HCEC 1CT (cell line): ENCODE measurements around the gene AFAP1L1.
A peak's percentile ranks its signal among the peaks of the same experiment; 100 is the strongest.

Experiments
- DNase-seq: peaks from one replicate; pipeline ENCODE4 v3.0.0-alpha.2; 2017

The AFAP1L1 gene

DNA sequence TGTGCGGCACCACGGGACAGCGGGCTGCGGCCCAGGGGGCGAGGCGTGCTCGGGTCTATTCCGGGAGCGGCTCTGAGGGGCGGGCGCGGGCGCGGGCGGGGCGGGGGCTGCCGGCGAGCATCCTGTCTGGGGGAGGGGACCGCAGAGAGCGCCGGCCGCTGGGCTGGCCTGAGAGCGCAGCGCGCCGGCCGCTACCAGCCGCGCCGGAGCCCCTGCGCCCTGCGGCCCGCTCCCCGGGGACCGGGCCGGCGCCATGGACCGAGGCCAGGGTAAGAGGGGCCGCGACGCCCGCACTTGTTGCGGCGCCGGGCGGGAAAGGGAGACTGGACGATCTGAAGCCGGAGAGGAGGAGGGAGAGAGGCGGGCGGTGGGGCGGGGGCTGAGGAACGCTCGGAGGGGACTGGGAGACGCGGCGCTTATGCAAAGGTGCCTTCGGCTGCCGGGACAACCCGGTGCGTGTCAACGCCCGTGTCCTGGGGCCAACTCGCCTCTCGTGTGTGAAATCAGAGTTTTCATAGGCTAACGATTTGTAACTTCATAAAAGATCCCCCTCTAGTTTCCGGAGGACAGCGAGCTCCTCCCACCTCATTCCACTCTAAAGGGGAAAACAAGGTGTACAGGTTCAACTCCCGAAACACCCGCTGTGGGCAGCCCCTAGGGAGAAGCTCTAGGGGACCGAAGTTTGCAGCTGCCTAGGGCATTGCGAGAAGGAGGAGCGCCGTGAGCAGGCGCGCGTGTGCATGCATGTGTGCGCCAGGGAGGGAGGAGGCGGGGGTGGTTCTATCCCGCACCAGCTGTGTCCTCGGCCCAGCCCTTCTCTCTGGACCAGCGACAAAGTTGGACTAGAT, at the start of gene AFAP1L1:
Gene AFAP1L1, plus strand, starts transcription at position 144 of the 848 bp plus-strand sequence. Its CDS starts 110 bp downstream, at position 254.
- DNase-seq = peak; percentile 51

DNA sequence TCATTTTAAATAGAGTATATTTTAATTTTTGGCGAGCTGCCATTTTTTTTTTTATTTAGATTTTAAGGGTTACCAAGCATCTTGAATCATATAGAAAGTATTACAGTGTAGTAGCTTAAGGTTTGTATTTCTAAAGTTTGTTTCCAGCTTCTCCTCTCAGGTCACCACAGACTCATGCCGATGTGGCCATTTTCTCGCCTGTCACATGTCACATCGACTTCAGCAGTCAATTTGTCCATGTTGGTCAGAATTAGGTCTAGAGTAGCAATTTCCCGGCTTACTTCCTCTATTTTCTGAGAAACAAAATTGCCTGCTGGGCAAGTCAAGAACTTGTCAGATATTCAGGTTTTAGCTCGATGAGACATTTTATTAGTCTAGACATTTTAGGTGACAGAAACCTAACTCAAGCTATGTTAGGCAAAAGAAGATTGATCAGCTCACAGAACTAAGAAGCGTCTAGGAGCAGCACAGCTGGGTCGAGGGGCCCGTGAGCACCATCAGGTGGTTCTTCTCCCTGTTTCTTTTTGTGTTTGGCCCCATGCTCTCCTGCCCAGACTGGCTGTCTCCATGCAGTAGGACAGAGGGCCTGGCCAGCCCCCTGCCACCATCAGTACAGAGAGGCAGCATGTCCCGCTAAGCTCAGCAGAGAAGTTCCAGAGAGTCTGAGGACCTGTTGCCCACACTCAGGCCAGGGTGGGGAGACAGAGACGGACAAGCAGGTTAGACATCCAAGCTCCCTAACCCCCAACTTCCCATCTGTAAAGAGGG, 48.4 kb upstream of the AFAP1L1 start:
- DNase-seq = no peak

DNA sequence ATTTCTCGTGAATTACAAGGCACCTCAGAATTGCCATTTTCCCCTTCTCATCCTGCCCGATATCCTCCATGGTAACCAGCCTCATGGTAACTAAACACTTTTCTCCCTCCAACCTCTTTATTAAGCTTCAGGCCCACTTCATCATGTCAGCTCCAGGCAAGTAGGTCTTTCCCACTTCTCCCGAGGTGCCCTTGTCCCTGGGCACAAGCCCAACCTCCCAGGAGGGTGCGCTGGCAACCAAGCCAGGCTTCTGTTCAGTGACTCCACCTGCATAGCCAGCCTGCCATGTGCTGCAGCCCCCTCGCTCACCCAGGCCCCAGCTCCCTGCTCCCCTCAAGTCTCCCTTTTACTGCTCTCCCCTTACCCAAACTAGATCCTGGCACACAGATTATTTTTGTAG, 47.4 kb upstream of the AFAP1L1 start:
- no peak for DNase-seq

DNA sequence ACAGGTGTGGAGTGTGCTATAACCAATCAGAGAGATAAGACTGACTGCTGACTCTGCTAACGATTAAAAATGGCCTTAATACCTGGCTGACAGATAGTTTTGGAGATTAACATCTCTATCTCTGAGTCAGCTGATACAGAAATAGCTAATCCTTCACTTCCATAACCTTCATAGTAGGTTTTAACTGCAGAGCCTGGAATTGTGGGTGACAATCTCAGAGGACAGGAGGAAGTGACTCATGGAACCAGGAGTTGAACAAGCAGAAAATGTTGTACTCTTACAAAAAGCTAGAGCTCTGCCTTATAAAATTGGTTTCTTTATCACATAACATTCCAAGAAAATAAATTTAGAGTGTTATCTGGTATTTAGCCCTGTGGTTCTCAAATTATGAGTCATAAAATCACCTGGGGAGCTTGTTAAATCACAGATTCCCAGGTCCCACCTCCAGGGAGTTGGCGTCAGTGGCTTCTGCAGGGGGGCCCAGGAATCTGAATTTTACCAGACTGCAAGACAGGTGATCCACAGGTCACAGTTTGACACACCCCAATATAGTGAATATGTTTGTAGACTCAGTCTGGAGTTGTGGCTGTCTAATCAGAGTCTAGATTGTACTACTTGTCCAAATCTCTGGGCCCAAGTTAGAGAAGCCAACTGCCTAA, 44.4 kb upstream of the AFAP1L1 start:
- DNase-seq = peak; percentile 64

DNA sequence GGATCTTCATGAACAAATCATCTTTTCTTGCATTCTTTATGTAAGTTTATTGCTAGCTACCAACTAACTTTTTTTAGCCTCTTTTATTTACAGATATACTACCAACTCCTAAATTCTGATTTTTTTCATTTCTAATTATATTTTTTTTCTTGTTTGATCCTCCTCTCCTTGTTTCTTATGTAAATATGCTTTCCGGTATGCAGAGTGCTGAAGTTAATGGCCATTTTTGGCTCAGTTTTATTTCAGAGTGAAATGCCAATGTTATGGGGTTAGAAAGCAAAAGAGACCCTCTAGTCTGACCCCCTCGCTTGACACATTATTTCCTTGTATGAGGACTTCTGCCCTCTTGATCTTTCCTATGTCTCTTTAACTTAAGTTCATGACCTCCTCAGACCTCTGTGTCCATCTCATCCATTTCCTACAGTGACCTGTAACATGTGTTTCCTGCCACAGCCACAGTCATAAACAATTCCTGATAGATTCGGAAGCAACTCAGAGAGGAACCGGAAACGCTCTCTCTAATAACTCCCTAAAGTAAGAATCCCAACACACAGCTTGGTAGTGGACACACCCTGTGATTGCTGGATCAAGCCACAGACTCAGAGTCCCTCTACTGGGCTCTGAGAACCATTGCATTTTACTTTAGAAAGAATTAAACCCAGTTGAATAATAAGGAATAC, 42.9 kb upstream of the AFAP1L1 start:
- DNase-seq = peak; percentile 95

DNA sequence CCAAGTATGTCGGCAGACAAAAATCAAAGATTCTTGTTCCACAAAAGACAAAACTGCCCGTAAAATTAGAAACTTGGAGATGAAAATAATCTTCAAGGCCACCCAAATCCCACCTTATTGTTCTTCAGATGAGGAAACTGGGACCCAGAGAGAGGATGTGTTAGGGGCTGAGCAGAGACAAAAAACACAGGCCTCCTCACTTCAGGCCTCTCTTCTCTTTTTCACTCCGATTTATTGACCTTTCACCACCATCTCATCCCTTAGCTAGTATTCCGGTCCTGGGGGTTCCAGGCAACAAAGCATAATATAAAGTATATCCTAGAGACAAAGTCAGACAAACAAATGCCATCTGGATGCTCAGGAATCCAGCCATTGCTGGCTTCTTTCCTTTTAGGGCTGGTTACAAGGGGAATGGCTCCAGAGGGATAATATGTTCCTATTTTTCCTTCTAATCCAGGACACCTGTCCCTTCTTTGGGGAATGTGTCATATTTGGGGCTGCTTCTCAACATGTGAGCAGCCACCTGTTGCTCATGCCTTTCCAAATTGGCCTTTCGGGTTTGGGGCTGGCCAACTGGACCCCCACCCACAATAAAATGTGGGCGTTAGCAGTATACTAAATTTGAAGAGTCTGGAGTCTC, 42.2 kb upstream of the AFAP1L1 start:
- DNase-seq = no peak

DNA sequence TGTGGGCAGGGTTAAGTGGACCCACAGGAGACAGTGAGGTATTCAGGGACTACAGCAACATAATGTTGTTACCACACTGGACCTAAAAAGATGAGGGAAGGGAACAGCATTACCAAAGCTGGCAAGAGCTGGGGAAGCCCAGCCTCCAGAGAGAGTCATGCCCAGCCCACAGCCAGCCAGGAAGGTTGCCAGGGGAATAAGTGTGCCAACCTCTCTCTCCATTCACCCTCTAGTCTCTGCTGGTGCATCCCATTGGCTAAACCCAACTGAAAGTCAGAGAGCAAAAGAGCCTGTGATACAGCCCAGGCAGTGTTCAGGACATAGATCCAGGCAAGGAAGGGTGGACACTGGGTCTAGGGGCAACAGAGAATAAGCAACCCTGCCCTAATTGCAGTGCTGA, 35.8 kb upstream of the AFAP1L1 start:
- no peak for DNase-seq

DNA sequence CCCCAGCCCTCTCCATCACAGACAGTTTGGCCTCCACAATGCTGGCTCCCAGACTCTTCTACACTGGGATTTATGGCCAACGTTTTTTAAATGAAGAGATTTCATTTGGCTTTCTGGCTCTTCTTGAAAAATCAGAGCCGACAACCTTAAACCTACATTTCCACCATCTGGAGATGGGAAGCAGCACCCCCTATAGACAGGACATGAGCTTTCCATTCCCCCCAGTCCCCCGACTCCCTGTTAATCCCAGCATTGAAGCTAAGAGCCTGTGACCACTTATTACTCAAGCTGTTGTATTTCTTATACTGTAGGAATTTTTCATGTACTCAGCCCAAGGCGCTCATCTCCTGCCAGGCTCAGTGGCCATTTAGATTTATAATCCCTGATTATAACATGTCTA, 34.0 kb upstream of the AFAP1L1 start:
- no peak for DNase-seq

DNA sequence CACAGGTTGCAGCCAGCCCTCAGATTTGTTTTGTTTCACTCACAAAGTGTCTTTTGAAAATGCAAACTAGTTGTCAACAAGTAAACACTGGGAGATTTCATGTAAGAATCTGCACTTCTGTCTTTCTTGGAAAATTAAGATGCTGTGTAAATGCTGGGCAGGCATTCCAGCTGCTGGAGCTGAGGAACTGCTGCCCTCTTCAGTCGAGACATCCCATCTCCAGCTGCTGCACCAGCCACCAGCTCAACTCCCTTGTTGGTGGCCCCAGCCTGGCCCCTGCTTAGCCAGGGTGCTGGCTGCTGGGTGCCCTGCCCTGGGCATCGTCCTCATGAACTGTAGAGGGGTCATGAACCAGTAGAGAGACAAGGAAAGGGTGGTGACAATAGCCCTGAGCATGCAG, 33.1 kb upstream of the AFAP1L1 start:
- no peak for DNase-seq

DNA sequence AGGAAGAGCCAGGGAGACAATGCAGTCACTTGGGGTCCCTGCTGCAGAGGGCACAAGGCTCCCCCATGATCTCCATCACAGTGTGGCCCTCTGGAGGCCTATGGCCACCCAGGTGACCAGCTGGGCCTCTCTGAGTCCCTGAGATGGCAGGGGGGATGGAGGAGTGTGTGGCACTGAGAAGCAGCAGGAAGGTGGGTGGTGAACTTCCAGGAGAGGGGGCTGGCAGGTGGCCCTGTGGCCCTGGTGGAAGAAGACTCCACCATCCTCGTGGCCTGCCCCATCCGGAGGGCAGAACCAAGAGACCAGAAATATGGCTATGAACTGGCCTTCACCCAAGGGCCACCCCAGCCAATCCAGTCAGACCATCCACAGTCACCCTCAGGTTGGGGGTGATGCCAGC, 31.7 kb upstream of the AFAP1L1 start:
- no peak for DNase-seq

DNA sequence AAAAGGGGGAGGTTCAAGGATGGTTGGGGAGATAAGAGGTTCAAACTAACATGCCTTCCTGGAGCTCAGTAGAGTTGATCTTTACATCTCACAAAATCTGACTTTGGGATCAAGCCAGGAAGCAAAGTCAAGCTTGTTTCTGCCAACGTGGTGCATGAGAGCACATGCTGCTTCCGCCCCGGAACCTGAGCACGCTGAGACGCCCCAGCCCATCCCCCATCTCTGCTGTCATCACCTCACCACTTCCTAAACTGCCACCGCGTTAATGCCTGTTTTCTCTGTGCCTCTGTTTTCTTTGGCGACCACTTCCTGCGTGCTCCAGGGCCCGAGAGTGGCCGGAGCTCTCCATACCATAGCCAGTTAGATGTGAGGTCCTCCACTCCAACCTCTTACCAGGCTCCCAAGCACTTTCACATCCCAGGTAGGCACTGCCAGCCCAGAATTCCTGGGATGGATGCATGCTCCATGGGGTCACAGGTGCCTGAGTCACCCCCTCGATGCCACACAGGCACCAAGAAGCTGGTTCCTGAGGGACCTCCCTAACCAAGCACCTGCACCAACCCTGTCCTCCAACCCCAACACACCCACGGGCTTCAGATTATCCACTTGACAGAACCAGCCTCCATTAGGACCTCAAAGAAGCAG, 31.2 kb upstream of the AFAP1L1 start:
- DNase-seq = no peak

DNA sequence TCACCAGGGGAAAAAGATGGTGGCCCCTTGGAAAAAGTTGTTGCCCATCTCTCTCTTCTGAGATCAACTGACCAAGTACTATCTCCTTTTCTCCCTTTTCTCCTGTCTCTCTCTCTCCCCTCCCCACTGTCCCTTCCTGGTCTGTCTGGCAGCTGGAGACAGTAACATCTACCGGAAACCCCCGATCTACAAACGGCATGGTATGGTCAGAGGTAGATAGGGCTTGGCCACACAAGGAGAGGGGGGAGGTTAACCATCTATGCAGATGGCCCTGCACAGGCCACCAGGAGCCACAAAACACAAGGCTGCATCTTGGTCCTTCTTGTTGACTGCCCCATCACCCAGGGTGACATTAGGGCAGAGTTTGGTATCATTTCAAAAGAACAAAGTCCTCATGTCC, 29.3 kb upstream of the AFAP1L1 start:
- DNase-seq = no peak

DNA sequence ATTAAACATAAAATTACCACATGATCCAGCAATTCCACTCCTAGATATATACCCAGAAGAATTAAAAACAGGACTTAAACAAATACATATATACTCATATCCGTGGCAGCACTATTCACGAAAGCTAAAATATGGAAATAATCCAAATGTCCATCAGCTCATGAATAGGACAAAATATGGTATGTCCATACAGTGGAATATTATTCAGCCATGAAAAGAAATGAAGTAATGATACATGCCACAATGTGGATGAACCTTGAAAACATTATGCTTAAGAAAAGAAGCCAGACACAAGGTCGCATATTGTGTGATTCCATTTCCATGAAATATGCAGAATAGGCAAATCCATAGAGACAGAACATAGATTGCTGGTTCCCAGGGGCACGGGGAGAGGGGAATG, 24.8 kb upstream of the AFAP1L1 start:
- no peak for DNase-seq

DNA sequence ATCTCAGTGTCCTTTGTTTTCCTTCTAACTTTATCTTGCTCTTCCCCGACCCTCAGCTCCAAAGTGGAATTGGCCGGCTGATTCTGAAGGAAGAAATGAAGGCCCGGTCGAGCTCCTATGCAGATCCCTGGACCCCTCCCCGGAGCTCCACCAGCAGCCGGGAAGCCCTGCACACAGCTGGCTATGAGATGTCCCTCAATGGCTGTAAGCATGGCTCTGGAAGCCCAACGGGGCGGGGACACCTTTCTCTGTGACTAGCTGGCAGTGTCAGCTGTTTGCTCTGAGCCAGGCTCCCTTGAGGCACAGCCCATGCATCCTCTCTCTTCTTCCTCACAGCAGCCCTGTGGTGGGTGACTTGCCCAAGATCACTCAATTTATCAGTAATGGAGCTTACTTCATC, 23.9 kb upstream of the AFAP1L1 start:
- no peak for DNase-seq

DNA sequence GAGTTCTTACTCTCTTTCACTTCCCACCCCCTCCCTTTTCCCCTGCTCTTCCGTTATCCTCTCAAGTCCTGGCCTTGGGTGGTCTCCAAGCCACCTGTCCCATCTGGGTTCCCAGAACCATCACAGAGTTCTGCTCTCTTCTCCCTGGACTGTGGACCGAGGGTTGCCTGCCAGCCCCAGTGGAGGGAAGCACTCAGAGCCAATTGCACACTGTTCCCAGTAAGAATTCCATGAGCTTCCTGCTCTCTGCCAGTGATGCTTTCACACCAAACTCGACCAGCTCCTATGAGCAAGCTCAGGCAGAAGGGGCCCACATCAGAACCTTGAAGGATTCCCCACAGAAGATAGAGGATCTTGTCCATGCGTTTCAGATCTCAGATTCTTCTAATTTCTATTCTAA, 20.1 kb upstream of the AFAP1L1 start:
- no peak for DNase-seq

DNA sequence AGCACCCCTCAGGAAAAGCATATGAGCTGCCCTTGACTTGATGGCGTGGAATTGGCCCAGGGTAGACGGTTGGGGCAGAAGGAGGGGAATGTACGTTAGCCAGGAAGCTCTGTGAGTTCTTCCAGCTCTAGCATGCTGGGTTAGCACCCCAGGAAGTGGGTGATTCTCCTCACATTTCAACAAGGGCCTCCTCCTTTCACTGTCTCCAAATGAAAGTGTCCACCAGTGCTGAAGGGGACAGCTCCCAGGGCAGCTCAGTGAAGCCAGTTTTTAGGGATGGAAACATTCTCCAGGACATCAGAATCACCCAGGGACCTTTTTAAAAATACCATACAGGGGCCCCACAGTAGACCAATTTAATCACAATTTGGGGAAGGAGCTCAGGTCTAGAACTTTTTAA, 17.2 kb upstream of the AFAP1L1 start:
- DNase-seq = no peak

DNA sequence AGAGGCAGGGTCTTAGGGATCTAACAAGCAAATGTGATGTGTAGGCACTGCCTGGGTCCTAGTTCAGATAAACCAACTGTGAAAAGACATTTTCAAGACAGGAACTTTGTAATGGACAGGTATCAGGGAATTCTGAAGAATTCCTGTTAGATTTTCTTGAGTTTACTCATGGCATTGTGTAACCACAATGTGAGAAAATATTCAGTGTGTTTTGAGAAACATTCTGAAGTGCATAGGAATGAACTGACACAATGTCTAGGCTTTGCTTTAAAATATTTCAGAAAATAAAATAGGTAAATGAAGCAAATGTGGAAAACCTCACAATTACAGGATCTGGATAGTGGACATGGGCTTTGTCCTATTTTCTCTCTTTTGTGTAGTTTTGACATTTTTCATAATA, 15.2 kb upstream of the AFAP1L1 start:
- DNase-seq = peak; percentile 52

DNA sequence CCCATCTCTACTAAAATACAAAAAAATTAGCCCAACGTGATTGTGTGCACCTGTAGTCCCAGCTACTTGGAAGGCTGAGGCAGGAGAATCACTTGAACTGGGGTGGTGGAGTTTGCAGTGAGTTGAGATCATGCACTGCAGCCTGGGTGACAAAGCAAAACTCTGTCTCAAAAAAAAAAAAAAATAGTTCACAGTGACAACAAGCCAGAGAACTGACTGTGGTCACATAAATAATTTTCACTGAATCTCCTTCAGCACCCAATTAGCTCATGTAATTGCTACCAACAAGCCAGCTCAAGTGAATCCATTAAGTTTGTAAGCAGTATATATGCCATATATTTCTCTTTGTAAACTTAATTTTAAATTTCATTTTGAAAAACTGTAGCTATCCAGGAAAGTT, 14.5 kb upstream of the AFAP1L1 start:
- DNase-seq = no peak

DNA sequence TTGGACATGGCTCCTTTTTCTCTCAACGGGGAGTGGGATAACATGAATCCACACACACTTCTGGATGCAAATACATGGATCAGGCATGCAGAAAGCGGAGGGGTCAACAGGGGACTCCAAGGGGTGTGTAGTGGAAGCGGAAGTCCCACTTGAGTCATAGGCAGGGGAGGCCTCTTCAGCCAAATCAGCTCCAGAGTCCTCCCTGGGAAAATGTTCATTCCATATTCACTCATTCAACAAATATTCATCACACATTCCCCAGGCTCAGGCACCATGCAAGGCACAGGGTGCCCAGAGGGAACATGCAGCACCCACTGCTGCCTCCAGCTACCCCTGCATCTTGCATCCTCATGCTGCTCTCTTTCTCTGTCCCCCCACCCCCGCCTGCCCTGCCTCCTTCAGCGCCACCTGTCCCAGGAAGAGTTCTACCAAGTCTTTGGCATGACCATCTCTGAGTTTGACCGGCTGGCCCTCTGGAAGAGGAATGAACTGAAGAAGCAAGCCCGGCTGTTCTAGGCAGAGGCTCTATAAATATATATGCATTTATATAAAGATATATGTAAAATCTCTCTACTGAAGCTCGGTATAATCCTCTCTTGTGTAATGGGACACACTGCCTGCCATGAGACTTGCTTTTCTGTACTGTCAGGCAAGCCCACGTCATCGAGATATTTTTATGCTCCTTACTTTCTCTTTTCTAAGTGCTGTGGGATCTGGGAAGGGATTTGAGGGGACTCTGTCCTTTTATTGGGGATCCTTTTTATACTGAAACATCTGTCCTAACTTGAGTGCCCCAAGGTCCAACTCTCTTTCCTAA, 13.6 kb upstream of the AFAP1L1 start:
- DNase-seq = peak; percentile 83

DNA sequence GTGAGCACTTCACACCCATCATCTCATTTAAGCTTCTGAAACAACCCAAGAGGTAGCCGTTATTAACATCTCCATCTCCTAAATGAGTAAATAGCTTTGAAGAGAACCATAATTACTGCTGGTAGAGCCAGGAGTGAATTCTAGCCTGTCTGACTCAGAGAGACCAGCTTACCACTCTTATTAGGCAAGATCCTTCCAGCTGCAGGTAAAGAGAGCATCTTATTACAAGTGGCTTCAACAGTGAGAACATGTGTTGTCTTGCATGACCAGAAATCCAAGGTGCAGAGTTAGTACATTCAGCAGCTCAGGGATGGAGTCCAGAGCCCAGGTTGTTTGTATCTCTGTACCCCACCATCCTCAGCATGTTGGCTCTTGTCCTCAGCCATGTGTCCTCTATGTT, 10.9 kb upstream of the AFAP1L1 start:
- DNase-seq = no peak

DNA sequence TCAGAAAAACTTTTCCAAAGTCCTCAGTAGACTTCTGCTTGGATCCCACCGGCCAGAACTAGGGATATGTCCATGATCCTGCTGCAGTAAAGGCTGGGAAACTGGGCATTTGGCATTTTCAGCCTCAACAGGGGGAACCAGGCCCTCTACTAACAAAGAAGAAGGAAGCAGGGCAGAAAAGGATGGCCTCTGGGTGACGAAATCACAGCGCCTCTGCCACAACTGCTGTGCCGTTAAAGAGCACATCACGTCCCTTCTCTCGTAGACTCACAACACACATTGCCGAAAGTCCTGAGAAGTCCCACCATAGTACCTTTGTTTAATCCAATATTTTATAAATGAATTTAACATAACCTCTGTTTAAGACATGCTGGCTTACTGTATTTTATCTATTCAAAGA, 10.4 kb upstream of the AFAP1L1 start:
- no peak for DNase-seq
